NB4 (cell line): ENCODE results near the gene GPRIN2.
"Not testable (repeated sequence)": the region's sequence is repeated elsewhere in the genome, so short reads cannot be mapped to it uniquely, and the experiment has no call there.

Experiments
- POLR2A ChIP-seq: IDR thresholded peaks from 2 replicates; pipeline ENCODE4 v1.6.1; 2011; ENCODE audit warnings: mild to moderate bottlenecking; ENCODE audit not compliant: insufficient read length; ENCODE audit errors: extremely low read depth
- TF ChIP-seq, protein P1 (sequence below): IDR thresholded peaks from one replicate; pipeline ENCODE4 v1.5.1; 2012; ENCODE audit warnings: low read depth, low read length
- TF ChIP-seq, protein P2 (sequence below): IDR thresholded peaks from 2 replicates; pipeline ENCODE4 v1.6.1; 2011; ENCODE audit warnings: low read depth, low read length

DNA sequence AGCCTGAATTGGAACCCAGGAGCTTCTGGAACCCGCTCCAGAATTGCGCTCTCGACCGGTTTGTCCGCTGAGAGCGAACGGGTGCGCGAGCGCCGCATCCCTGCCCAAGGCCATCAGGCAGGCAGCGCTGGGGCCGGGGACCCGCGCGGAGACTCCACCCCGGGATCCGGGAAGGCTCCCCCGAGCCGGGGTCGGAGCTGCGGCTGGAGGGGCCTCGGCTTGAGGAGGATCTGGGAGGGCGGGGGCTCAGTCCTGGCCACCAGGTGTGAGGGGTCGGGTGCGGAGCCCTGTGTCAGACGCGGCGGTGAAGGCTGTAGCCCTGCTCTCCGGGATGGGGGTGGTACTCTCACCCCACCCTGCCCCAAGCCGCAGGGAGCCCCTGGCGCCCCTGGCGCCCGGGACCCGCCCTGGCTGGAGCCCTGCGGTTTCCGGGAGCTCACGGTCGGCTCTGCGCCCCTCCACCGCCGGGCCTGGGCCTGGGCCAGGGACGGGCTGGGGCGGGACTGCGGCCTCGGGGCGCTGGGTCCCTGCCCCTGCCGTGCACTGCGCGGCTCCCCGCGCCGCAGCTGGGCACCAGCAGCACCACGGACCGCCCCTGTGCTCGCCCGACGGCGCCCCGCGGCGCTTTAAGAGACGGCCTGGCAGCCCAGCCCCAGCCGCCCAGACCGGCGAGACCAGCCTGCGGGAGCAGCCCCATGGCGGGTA, 22.2 kb upstream of the GPRIN2 start, which contains the start of gene SYT15:
- TF ChIP-seq, protein P1, sequence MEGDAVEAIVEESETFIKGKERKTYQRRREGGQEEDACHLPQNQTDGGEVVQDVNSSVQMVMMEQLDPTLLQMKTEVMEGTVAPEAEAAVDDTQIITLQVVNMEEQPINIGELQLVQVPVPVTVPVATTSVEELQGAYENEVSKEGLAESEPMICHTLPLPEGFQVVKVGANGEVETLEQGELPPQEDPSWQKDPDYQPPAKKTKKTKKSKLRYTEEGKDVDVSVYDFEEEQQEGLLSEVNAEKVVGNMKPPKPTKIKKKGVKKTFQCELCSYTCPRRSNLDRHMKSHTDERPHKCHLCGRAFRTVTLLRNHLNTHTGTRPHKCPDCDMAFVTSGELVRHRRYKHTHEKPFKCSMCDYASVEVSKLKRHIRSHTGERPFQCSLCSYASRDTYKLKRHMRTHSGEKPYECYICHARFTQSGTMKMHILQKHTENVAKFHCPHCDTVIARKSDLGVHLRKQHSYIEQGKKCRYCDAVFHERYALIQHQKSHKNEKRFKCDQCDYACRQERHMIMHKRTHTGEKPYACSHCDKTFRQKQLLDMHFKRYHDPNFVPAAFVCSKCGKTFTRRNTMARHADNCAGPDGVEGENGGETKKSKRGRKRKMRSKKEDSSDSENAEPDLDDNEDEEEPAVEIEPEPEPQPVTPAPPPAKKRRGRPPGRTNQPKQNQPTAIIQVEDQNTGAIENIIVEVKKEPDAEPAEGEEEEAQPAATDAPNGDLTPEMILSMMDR: not testable (repeated sequence)
- TF ChIP-seq, protein P2, sequence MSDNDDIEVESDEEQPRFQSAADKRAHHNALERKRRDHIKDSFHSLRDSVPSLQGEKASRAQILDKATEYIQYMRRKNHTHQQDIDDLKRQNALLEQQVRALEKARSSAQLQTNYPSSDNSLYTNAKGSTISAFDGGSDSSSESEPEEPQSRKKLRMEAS: not testable (repeated sequence)
- TF ChIP-seq POLR2A: not testable (repeated sequence)
